NCI-H69 (cell line): ENCODE measurements around the gene PRRC2A.
"Not testable (repeated sequence)": the region's sequence is repeated elsewhere in the genome, so short reads cannot be mapped to it uniquely, and the experiment has no call there.

ENCODE experiments used
- DNase-seq: peaks from one replicate; lab custom pipeline; 2025; lab: John Stamatoyannopoulos, UW

PRRC2A gene

DNA sequence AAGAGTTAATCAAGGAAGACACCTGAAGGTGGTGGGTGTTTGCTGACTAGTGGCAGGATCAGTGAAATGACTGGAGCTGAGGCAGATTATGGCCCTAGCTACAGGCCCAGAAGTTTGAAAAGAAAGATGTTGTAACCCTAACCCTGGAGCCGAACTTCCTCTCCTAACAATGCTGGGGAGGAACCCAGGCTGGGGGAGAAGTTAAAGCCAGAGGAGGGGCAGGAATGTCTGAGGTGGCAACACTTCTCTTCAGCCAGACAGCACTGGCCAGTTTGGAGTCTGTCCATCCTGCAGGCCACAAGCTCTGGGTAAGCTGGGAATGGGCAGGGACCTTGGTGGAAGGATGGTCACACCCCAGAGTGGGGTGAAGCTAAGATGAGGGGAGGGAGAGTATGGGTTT lies 34.5 kb upstream of the PRRC2A start, which contains the start of gene LST1:
Gene LST1 (plus strand): TSS at position 270 of the 400 bp plus-strand sequence. CDS start 1,023 bp downstream, outside the sequence.
- no peak for DNase-seq

DNA sequence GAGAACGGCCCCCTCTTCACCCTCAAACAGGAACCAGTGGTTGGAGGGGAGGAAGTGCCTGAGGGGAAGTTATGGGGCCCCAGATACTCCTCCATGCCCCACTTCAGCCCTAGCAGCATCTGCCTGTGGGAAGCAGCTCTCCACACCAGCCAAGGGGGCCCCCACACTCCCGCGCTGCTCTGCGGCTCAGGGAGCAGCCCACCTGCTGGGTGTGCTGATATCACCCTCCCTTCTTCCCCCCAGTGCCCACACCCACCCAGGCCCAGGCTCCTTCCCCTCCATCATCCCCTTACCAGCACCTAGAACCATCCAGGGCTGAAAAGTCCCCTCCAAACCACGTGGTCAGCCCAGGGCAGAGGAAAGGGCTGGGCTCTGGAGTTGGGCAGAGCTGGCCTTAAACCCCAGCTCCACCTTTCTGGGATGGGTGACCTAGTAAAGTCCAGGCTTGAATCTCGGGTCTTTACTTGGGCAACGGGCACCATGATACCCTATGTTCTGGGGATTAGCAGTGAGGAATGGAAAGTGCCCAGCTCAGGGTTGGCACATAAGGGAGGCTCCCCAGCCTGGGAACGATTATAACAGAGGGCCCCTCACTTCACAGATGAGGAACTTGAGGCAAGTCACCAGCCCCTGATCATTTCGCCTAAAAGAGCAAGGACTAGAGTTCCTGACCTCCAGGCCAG lies 33.8 kb upstream of the PRRC2A start:
- no peak for DNase-seq

DNA sequence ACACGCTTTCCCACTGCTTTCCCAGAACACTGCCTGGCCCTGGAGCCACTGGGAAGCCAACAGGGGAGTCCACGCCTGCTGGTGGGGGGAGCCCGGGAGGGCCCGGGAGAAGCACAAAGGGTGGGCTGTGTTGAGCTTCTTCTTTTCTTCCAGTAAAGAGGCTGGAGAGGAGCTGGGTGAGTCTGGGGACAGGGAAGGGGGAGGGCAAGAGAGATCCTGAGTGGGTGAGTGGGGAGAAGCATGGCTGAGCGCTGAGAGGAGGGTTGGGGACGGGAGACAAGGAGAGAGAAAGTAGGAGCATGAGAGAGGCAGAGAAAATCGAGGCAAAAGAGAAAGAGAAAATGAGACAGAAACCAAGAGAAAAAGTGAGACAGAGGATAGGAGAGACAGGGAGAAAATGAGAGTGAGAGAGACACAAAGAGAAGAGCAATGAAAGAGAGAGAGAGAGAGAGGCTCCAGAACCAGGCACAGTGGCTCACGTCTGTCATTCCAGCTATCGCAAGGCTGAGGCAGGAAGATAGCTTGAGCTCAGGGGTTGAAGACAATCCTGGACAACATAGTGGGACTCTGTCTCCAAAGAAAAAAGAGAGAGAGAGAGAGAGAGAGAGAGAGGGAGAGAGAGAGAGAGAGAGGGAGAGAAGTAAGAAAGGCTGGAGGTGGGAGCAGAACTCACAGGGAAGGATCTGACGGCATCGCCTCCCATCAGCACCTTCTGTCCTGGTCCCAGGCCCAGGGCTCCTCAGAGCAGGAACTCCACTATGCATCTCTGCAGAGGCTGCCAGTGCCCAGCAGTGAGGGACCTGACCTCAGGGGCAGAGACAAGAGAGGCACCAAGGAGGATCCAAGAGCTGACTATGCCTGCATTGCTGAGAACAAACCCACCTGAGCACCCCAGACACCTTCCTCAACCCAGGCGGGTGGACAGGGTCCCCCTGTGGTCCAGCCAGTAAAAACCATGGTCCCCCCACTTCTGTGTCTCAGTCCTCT lies 32.4 kb upstream of the PRRC2A start:
- DNase-seq: no peak

DNA sequence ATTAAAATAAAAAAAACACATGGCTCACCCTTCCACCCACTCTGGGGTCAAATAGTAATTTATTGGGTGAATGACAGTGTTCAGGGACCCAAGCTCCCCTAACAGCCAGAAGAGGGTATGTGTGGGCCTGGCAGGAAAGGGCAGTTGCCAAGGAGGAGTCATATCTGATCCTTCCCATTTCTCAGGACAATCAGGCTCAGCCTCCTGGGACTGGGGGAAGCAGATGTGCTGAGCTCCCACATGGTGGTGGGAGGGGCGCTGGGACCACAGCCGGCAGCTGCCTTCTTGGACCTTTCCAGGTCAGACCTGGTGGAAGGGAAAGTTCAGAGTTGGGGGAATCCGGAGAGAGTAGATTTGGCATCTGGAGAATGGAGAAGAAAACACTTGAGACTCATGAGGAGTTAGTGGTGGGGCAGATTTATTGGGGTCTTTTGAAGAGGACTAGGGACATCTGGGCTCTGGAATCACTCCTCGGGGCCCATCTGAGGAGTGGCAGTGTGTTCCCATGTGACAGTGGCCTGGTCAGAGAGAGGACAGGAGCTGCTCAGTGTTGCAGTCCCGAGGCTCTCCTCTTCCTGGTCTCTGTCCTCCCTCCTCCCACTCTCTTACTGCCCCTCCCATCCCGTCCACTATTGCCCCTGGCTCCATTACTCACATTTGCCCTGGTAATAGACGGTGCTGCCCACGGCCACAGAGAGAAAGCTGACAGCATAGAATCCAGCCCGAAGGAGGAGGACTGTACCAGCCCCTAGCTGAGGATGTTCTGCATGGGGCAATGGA lies 31.5 kb upstream of the PRRC2A start:
- peak; percentile 58 for DNase-seq

DNA sequence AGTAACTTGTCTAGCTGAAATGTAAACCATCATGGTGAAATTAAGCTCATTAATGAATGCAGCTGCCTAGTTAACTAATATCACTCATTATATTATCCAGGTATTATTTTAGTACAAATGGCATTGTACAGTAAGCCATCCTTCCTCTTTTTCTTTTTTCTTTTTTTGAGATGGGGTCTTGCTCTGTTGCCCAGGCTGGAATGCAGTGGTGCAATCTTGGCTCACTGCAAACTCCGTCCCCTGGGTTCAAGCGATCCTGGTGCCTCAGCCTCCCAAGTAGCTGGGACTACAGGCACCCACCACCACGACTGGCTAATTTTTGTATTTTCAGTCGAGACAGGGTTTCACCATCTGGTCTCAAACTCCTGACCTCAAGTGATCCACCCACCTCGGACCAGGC lies 29.8 kb upstream of the PRRC2A start:
- not testable (repeated sequence) for DNase-seq

DNA sequence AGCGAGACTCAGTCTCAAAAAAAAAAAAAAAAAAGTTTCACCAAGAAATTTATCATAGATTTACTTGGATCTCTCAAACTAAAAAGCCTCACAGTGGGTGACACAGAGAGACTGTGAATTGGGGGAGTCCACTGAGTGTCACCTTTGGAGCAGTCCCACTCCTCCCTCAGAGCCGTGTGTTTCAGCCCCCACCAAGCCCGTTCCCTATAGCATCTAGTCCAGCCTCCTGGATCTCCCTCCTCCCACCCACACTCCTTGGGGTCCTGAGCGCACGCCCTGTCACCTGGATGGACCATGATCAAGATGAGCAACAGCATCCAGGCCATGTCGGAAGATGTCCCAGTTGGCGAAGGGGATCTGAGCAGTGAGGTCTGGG lies 28.1 kb upstream of the PRRC2A start:
- DNase-seq: no peak

DNA sequence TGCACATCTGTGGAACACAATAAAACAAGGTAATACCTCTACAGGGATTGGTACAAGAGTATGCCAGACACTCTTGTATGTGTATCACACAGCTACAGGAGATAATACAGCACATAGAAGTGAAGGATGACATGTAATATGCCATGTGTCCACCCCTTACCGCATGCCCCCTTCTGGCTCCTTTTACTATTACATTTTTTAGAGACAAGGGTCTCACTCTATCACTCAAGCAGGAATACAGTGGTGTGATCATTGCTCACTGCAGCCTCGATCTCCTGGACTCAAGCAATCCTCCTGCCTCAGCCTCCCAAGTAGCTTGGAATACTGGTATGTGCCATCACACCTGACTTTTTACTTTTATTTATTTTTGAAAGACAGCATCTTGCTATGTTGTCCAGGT lies 23.5 kb upstream of the PRRC2A start:
- DNase-seq: peak; percentile 65

DNA sequence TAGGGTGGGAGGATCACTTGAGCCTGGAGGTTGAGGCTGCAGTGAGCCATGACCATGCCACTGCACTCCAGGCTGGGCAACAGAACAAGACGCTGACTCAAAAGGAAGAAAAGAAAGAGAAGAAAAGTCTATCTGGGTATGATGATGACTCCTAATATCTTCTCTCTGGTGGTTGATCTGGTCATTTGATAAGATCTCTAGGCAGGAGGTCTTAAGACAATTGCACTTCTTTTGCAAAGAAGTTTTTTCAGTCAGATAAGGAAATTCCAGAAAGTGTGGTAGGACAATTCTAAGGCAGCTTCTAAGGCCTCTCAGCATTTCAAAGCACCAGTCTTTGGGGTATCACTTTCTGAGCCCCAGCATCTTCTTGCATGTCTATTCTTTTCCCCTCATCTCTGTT lies 13.2 kb upstream of the PRRC2A start:
- DNase-seq: no peak

DNA sequence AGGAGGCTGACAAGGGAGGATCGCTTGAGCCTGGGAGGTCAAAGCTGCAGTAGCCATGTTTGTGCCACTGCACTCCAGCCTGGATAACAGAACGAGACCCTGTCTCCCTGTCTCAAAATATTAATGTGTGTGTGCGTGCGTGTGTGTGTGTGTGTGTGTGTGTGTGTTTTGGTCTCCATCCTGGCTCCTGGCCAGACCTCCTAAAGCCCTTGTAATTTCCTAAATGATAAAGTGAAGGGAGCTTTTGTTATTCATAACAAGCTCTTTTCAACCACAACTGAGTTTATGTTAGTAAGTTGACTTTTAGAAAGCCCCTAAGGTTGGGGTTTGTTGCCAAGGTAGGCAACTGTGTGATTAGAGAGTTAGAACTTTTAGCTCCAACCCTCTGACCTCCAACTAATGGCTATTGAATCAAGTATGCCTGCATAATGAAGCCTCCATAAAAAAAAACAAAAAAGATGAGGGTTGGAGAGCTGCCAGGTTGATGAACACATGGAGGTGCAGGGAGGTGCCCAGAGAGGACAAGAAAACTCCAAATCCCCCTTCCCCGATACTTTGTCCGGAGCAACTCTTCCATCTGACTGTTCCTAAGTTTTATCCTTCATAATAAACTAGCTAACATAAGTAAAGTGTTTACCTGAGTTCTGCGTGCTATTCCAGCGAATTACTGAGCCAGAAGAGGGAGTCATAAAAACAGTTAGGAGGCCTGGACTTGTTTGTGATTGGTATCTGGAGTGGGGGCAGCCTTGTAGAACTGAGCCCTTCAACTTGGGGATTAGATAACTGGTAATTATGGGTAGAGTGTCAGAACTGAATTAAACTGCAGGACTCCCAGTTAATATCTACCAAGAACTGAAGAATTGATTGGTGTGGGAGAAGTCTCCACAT lies 10.8 kb upstream of the PRRC2A start:
- peak; percentile 93 for DNase-seq

DNA sequence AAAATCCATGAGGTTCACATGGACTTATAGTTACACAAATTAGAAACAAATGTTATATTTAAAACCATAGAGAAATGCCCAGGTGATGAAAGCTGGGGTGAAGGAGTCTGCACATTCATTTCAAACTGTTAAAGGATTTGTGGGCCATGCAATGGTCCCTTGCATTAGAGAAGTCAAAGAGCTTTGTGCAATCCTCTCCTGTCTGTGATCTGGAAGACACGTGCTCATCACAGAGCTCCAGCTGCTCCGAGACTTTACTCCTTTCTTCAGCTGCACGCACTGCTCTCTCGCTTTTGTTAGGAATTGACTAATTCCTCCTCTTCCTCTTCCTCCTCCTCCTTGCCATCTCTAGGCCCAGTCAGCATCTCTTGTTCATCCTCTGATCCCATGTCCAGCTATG lies 9.5 kb upstream of the PRRC2A start:
- DNase-seq: no peak

DNA sequence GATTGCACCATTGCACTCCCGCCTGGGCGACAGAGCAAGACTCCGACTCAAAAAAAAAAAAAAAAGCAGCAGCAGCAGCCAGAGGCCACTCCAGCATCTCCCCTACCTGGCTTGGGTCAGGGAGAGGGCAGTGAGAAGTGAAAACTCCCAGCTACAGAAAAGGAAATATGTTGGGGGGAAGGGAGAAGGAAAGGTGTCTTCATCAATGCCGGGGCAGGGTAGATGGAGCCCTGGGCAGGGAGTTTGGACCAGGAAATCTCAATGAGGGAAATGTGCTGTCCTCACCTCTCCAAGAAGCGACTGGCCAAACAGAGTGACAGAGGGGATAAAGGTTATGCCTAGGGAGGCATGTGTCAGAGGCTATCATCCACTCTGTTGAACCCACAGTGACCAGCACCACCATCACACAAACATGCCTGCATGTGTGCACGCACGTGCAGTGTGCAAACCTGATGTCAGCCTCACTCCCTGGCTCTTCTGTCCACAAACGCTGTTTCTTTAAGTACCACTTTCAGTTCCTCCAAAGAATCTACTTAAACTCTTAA lies 6.4 kb upstream of the PRRC2A start:
- no peak for DNase-seq

DNA sequence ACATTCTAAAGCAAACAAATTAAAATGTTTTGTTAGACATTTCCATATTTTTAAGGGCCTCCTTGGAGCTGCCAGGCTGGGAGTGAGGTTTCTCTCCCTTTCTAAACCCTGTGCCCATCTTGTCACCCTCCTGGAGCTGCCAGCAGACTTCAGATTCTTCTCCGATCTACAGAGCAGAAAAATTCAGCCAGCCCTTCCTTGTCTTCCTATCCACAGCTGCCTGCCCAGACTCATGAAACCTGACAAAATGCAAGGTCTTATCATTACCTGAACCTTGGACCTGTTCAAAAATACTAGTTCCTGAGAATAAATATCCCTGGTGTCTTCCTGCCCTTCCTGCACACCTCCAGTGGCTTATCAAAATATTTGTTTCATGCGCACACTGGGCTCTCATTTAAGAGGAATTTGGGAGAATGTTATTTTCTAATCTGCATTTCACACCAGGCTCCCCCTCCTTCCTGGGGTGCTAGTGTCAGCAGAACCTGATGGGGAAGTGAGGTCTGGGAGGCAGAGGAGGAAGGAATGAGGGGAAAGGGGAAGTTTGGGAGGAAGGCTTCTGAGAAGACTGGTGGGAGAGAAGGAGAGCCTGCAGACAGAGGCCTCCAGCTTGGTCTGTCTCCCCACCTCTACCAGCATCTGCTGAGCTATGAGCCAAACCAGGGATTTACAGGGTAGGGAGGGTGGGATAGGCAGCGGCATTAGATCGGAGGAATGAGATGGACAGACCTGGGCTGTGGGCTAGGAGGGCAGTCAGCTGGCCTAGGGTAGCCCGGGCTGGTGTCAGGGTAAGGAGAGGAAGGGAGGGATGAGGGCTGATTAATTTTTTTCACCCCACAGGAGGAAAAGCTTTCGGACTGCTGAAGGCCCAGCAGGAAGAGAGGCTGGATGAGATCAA lies 5.6 kb upstream of the PRRC2A start, which contains the start of gene AIF1:
Gene AIF1 (plus strand): TSS at position 551 of the 895 bp plus-strand sequence. CDS start 96 bp downstream, at position 647.
- DNase-seq: no peak

DNA sequence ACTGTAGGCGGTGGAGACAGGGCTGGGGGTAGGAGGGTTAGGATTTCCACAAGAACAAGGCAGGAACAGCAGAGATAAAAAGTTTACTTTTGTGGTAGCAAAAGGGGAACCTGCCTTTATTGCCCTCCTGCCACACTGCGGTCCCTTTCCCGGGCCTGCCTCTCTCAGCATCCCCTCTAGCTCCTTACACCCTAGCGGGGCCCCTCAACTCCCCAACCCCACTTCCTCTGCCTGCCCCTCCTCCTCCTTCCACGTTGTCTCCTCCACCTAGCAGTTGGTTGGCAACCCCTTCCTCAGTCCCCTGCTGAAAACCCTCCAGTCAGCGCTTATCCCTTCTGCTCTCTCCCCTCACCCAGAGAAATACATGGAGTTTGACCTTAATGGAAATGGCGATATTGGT lies 4.8 kb upstream of the PRRC2A start:
- no peak for DNase-seq

DNA sequence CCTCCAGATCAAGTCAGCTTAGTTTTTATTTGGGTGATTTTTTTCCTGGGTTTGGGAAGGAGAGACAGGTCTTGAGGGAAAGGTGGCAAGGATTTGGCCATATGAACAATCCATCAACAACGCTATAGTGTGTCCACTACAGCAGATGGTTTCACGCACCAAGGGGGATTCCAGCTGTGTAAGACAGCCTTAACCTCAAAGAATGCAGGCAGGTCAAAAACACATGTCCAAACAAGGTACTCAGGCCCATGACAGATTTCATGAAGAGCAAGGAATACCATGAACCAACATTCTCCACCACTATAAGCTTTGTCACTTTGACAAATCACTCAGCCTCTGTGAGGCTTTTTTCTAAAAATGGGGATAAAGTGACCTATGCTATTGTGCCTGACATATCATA lies 3.5 kb upstream of the PRRC2A start:
- DNase-seq: no peak

DNA sequence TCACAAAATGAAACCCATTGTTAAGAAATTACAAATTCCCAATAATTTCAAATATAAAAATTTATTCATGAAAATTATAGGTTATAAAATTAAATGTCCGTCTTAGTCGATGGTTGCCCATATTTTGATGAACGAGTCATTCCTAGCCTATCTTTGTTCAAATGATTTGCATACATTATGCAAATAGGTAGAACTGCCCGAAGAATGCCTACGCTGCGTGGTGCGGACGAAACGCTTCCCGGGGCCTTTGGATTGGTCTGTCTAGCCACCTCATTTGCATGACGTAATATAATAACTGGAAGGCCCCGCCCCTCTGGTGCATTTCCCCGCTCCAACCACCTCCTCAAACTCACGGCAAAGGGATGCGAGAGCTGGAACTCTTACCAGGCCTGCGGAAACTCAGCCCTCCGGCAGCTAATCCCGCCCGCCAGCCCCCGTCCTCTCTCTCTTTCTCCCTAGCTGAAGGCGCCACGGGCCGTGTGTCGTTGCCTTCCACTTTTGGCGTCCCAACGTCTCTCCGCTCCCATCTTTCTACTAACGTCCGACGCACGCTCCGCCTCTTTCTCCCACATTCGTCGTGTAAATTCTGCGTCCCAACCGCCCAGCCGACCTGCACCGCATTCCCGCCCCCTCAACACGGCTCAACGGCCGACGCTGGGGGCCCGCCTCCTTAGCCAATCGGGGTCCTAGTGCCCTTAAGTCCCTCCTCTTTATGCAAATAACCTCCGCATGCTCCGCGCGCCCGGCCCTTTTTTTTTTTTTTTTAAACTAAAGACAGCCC lies 520 bp upstream of the PRRC2A start:
- peak; percentile 99 for DNase-seq

DNA sequence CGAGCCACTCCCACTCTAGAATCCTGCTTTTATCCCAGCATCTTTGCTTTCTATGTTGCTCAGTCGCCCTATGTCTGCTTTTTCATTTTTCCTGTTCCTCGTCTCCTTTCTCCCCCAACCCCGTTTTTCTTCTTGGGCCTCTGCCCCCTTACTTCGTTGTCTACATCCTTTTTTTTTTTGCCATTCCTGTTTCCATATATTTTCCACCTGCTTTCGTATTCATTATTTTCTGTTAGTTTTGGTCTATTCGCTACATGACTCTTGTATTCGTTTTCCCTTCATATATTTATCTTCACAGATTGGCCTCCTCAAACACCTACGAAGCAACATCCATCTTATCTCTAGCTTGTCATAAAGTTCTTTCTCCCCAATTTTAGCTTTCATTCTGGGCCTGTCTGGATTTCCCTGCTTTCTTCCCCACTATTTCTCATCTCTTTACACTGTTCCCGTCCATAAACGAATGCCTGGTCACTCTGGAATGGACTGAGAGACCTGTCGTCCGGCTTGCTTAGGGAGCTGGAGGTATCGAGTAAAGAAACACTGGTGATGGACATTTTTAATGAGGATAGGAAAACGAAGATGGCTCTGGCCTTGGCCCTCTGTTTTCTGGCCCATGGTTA lies 915 bp downstream of the PRRC2A start:
- DNase-seq: no peak

DNA sequence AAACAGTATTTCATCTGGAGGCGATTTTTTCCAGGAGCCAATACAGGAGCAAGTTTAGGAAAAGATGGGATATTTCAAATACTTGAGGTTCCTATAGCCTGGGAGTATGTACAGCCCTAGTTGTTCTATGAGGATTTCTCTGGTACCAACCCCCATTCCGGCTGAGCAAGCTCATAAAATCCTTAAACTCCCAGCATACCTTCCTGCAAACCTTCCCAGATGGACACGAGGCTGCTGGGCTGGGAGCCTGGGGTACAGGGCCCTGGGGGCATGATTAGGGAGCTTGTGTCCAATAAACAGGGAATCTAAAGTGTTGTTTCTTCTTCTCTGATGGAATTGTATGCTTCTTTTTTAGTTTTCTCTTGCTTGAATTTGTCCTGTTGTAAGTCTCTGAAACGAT lies 1.5 kb downstream of the PRRC2A start:
- DNase-seq: peak; percentile 32

DNA sequence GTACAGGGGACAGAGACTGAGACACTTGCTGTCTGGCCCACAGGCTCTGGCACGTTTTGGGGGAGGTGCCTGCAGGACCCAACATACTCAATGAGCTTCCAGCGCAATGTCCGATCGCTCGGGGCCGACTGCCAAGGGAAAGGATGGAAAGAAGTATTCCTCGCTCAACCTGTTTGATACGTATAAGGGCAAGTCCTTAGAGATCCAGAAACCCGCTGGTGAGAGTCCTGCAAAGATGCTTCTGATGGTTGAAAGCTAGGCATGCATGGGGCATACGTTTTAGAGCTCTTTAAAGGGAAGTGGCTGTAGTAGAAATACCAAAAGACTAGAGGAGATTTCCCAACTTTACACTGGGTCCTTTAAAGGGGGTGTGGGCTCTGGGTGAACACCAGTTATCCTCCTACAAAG lies 2.2 kb downstream of the PRRC2A start:
- DNase-seq: no peak

DNA sequence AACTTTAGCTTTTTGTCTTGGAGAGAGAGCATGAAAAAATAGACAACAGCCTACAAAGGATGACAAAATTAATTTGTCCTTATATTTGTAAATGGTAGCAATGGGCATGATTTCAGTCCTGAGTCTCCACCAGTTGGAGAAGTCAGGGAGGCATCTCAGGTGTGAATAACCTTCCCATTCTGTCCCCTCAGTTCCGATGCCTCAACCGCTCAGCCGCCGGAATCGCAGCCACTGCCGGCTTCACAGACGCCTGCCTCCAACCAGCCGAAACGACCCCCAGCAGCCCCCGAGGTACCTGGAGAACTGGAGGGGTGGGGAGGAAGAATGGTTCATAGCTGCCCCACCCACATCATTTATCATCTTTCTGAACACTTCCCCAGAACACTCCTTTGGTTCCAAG lies 3.6 kb downstream of the PRRC2A start:
- DNase-seq: no peak
